Thymus (tissue), 11 donors: ENCODE results near the gene EBP. TPM values are rescaled to one million over a fixed set of nuclear protein-coding genes. Genes with fewer than 3 reads are reported as not detected.
"Not testable (repeated sequence)": the region's sequence is repeated elsewhere in the genome, so short reads cannot be mapped to it uniquely, and the experiment has no call there.

Source experiments
- DNase-seq, 9 donors: peaks; one replicate each; pipeline ENCODE4 v3.0.0-alpha.2; 2013; ENCODE audit warnings: low spot score in 9 of 9, low read depth in 6 of 9, missing footprints in 1 of 9
- H3K27ac ChIP-seq, 2 donors: one replicate each; pipeline ENCODE4 v1.5.1; 2013; ENCODE audit warnings: control low read depth in 1 of 2, low read depth in 1 of 2, low read length in 1 of 2, mild to moderate bottlenecking in 1 of 2, moderate library complexity in 1 of 2
- H3K27me3 ChIP-seq, 2 donors: one replicate each; pipeline ENCODE4 v1.5.1; 2013; ENCODE audit warnings: low read length in 1 of 2; ENCODE audit not compliant: control insufficient read depth in 2 of 2, insufficient read depth in 1 of 2
- H3K36me3 ChIP-seq, 2 donors: one replicate each; pipeline ENCODE4 v1.5.1; 2013; ENCODE audit warnings: low read length in 1 of 2, mild to moderate bottlenecking in 1 of 2, moderate library complexity in 1 of 2; ENCODE audit not compliant: control insufficient read depth in 2 of 2, insufficient read depth in 2 of 2
- H3K4me1 ChIP-seq, 2 donors: one replicate each; pipeline ENCODE4 v1.5.1; 2013; ENCODE audit warnings: low read length in 2 of 2; ENCODE audit not compliant: control insufficient read depth in 2 of 2, insufficient read depth in 2 of 2
- H3K4me3 ChIP-seq, 2 donors: one replicate each; pipeline ENCODE4 v1.5.1; 2013; ENCODE audit warnings: low read length in 2 of 2, control low read depth in 1 of 2, mild to moderate bottlenecking in 1 of 2
- H3K9me3 ChIP-seq, 2 donors: one replicate each; pipeline ENCODE4 v1.5.1; 2013; ENCODE audit warnings: low read length in 1 of 2, mild to moderate bottlenecking in 1 of 2; ENCODE audit not compliant: control insufficient read depth in 2 of 2, insufficient read depth in 1 of 2
- WGBS: extraction: QIAGEN DNeasy Blood & Tissue Kit; methylation state at CpG from one replicate; pipeline ENCODE4 v1.1.7; 2013; 5-methylcytosine and 5-hydroxymethylcytosine counted together
- polyA plus RNA-seq: library from polyadenylated mRNA; stranded (reverse); fragments of 200-250 nt; gene quantifications from one replicate; pipeline ENCODE4 v1.2.3, GENCODE V29; 2013
- total RNA-seq: library from RNA; stranded (reverse); fragments of 120-200 nt; gene quantifications from one replicate; pipeline ENCODE4 v1.2.4, GENCODE V29; 2013
- donor health status: healthy.

Gene EBP
- total and polyA plus RNA-seq, 2 donors, result 39.9 to 55.6 TPM

DNA sequence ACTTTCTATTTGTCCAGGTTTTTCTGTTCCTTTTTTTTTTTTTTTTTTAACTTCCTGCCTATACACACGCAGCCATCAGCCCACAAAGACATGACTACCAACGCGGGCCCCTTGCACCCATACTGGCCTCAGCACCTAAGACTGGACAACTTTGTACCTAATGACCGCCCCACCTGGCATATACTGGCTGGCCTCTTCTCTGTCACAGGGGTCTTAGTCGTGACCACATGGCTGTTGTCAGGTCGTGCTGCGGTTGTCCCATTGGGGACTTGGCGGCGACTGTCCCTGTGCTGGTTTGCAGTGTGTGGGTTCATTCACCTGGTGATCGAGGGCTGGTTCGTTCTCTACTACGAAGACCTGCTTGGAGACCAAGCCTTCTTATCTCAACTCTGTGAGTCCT, 2.1 kb downstream of the EBP start:
- Histone ChIP-seq H3K4me1 (peaks cover 3 to 21% of the 10 kb centered on the region in 2 donors), H3K27ac (no peak overlapping the region), H3K36me3 (peaks cover 11 to 18% of the 10 kb centered on the region in 2 donors), H3K4me3 (no peak overlapping the region), H3K9me3 (no peaks in the 10 kb centered on the region), H3K27me3 (no peaks in the 10 kb centered on the region)
- DNase-seq, result no peak
- WGBS, result 91% methylated on average over 12 of the region's 12 CpGs

GRCh38 chrX:48525853-48526252, 4.2 kb downstream of the EBP start:
- not testable (repeated sequence) for DNase-seq
- over 99% methylated on average over 8 of the region's 8 CpGs for WGBS

DNA sequence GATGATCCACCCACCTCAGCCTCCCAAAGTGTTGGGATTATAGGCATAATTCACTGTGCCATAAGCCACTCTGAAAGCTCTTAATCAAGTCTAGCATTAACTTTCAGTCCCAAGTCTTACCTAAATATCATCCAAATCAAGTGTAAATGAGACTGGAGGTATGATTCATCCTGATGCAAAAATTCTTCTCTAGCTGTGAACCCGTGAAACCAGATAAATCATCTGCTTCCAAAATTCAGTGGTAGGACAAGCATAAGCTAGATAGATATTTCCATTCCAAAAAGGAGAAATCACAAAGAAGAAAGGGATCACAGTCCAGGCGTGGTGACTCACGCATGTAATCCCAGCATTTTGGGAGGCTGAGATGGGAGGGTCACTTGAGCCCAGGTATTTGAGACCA, 9.1 kb downstream of the EBP start:
- Histone ChIP-seq H3K27me3 (no peaks in the 10 kb centered on the region), H3K9me3 (no peaks in the 10 kb centered on the region), H3K36me3 (peaks cover 12 to 20% of the 10 kb centered on the region in 2 donors), H3K4me3 (no peak overlapping the region), H3K27ac (no peak overlapping the region), H3K4me1 (no peaks in the 10 kb centered on the region)
- 95% methylated on average over 3 of the region's 3 CpGs for WGBS
- no peak for DNase-seq

More at GRCh38 chrX:48525853-48526252, 4.2 kb downstream of the EBP start:
- H3K4me3 ChIP-seq, H3K27ac ChIP-seq, H3K27me3 ChIP-seq, H3K9me3 ChIP-seq: not testable (repeated sequence)
- peaks cover 12 to 20% of the 10 kb centered on the region in 2 donors for H3K36me3 ChIP-seq
- peaks cover 0 to 10% of the 10 kb centered on the region in 2 donors for H3K4me1 ChIP-seq

DNA sequence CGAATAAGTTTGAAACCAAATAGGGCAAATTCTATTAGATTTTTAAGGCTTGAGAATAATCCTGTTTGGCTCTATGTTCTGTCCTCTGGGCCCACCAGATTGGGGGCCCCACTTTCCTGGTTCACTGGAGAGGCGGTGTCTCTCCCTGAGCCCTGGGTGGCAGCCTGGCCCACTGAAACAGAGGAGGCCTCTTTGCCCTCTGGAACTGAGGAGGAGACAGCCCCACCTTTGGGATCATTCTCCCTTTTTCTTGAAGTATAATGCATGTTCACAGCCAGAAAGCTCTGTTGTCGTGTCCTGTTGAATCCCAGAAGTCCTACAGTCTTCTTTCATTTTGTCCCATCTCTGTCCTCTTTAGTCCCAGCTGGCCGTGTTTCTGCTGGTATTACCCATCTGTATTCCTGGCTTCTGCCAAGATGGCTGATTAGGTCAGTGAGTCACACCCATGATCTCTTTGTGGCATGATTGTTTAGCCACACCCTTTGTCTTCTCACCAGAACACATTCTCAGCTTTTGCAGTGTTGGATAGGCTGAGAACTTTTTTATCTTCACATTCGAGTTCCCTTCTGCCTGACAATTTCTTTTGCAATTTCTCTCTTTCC, 9.9 kb downstream of the EBP start:
- Histone ChIP-seq H3K27ac (no peak overlapping the region), H3K36me3 (peaks cover 12 to 20% of the 10 kb centered on the region in 2 donors), H3K4me3 (no peak overlapping the region), H3K27me3 (no peaks in the 10 kb centered on the region), H3K4me1 (no peaks in the 10 kb centered on the region), H3K9me3 (no peaks in the 10 kb centered on the region)
- 95% methylated on average over 5 of the region's 5 CpGs for WGBS
- no peak for DNase-seq

DNA sequence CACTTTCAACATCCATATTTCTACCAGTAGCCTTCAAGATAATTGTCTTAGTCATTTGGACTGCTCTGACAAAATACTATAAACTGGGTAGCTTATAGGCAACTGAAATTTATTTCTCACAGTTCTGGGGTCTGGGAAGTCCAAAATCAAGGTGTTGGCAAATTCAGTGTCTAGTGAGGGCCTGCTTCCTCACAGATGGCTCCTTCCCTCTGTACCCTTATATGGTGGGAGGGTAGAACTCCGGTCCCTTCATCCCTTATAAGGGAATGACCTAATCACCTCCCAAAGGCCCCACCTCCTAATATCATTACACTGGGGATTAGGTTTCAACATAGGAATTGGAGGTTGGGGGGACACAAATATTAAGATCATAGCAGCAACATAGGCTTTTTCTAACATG, 10.6 kb downstream of the EBP start:
- 96% methylated on average over 1 of the region's 1 CpG for WGBS
- Histone ChIP-seq H3K4me1 (no peaks in the 10 kb centered on the region), H3K36me3 (peaks cover 9 to 13% of the 10 kb centered on the region in 2 donors), H3K27me3 (no peaks in the 10 kb centered on the region), H3K4me3 (no peak overlapping the region), H3K27ac (no peak overlapping the region), H3K9me3 (no peaks in the 10 kb centered on the region)
- no peak for DNase-seq

DNA sequence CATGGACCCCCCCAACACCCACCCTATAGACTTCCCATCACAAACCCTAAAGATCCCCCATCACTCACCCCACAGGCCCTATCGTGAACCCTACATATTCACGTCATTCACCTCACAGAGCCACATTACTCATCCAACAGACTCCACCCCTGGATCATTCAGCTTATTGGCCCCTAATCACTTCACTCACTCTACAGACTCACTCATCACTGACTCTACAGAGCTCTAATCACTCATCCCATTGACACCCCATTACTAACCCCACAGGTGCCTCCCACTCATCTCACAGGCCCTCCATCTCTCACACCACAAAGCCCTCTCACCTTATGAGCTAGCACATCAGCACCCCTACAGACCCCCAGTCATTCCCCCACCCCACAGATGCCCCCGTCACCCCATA, 11.6 kb downstream of the EBP start:
- DNase-seq, result no peak
- H3K4me3 ChIP-seq, result no peak overlapping the region
- no peaks in the 10 kb centered on the region for H3K27me3 ChIP-seq
- no peaks in the 10 kb centered on the region for H3K9me3 ChIP-seq
- H3K27ac ChIP-seq, result no peak overlapping the region
- H3K36me3 ChIP-seq, result peaks cover 6 to 7% of the 10 kb centered on the region in 2 donors
- H3K4me1 ChIP-seq, result no peaks in the 10 kb centered on the region
- WGBS, result 93% methylated on average over 3 of the region's 3 CpGs

GRCh38 chrX:48538641-48539344, 17.2 kb downstream of the EBP start:
- Histone ChIP-seq H3K27ac (peak overlapping the region; percentile 58 to 81), H3K36me3 (no peaks in the 10 kb centered on the region), H3K9me3 (peaks cover 0 to 5% of the 10 kb centered on the region in 2 donors), H3K27me3 (no peaks in the 10 kb centered on the region), H3K4me1 (peaks cover 6 to 16% of the 10 kb centered on the region in 2 donors), H3K4me3 (peak overlapping the region in 1 of 2 donors; percentile 27)
- 90% methylated on average over 23 of the region's 23 CpGs for WGBS
- no peak for DNase-seq

- DNase-seq, result peak; percentile 86 to 98 (median 94)
- H3K9me3 ChIP-seq, result peaks cover 0 to 5% of the 10 kb centered on the region in 2 donors
- peaks cover 0 to 2% of the 10 kb centered on the region in 2 donors for H3K36me3 ChIP-seq
- H3K4me3 ChIP-seq, result peak within 1 kb of the TSS; percentile 61 to 73
- WGBS, result under 1% methylated on average over 59 of the region's 59 CpGs
- no peaks in the 10 kb centered on the region for H3K27me3 ChIP-seq
- peak within 1 kb of the TSS; percentile 86 to 92 for H3K27ac ChIP-seq
- H3K4me1 ChIP-seq, result peaks cover 6 to 16% of the 10 kb centered on the region in 2 donors
Measured at GRCh38 chrX:48539345-48540027, 17.9 kb downstream of the EBP start, which contains the start of gene TBC1D25. TSS of gene TBC1D25 (plus strand) at chrX:48539714. CDS start at chrX:48539798, 84 bp downstream.

DNA sequence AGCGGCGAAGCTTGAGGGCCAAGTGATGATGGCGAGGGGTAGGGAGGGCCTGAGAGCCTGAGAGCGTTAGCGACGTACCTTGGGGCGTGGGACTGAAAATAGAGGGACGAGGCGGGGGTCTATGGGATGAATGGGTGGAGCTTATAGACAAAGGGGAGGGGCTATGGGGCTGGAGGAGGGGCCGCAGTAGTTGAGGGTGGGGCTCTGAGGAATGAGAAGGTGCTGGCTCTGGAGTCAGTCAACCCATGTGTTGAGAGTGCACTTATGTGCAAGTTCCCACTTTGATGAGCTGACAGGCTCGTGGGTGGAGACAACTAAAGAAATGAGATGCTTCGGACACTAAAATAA, 18.4 kb downstream of the EBP start:
- 7% methylated on average over 12 of the region's 12 CpGs for WGBS
- DNase-seq, result peak in 3 of 9 donors; percentile 9 to 32 (median 26)
- Histone ChIP-seq H3K4me1 (peaks cover 6 to 16% of the 10 kb centered on the region in 2 donors), H3K4me3 (peak overlapping the region; percentile 61 to 73), H3K9me3 (peaks cover 0 to 5% of the 10 kb centered on the region in 2 donors), H3K27me3 (no peaks in the 10 kb centered on the region), H3K36me3 (peaks cover 2 to 7% of the 10 kb centered on the region in 2 donors), H3K27ac (peak overlapping the region; percentile 86 to 92)
